H9 (cell line): ENCODE results near the gene DPEP3. TPM values are rescaled to one million over a fixed set of nuclear protein-coding genes. Genes with fewer than 3 reads are reported as not detected.

Experiments
- DNase-seq: peaks from one replicate; pipeline ENCODE4 v3.0.0-alpha.2; 2017
- H2AFZ ChIP-seq: one replicate; pipeline ENCODE4 v1.6.1; 2013; ENCODE audit warnings: mild to moderate bottlenecking, low read length, control low read depth, moderate library complexity
- H2AK5ac ChIP-seq: 2 replicates; pipeline ENCODE4 v1.6.1; 2013; ENCODE audit warnings: low read length, control low read depth, mixed read lengths; ENCODE audit not compliant: insufficient read length
- H2BK120ac ChIP-seq: one replicate; pipeline ENCODE4 v1.6.1; 2013; ENCODE audit warnings: low read depth, mild to moderate bottlenecking, low read length, control low read depth, inconsistent platforms; ENCODE audit not compliant: poor library complexity, severe bottlenecking
- H2BK12ac ChIP-seq: 2 replicates; pipeline ENCODE4 v1.6.1; 2013; ENCODE audit warnings: low read length, control low read depth, mixed read lengths, low read depth; ENCODE audit not compliant: insufficient read length
- H2BK15ac ChIP-seq: 2 replicates; pipeline ENCODE4 v1.6.1; 2013; ENCODE audit warnings: low read depth, low read length, control low read depth
- H2BK20ac ChIP-seq: one replicate; pipeline ENCODE4 v1.6.1; 2013; ENCODE audit warnings: low read depth, mild to moderate bottlenecking, low read length, control low read depth, inconsistent platforms; ENCODE audit not compliant: poor library complexity, severe bottlenecking
- H2BK5ac ChIP-seq: 2 replicates; pipeline ENCODE4 v1.6.1; 2013; ENCODE audit warnings: low read length, control low read depth, mixed read lengths; ENCODE audit not compliant: insufficient read length
- H3K14ac ChIP-seq: 2 replicates; pipeline ENCODE4 v1.6.1; 2013; ENCODE audit warnings: low read length, control low read depth; ENCODE audit not compliant: insufficient read depth
- H3K18ac ChIP-seq: 2 replicates; pipeline ENCODE4 v1.6.1; 2013; ENCODE audit warnings: low read depth, mild to moderate bottlenecking, mixed read lengths, low read length, control low read depth; ENCODE audit not compliant: insufficient read length
- H3K23ac ChIP-seq: 2 replicates; pipeline ENCODE4 v1.6.1; 2013; ENCODE audit warnings: low read length, control low read depth, mixed read lengths, low read depth; ENCODE audit not compliant: insufficient read length
- H3K23me2 ChIP-seq: 2 replicates; pipeline ENCODE4 v1.6.1; 2013; ENCODE audit warnings: low read depth, mild to moderate bottlenecking, mixed read lengths, low read length, control low read depth; ENCODE audit not compliant: insufficient read length, poor library complexity, severe bottlenecking
- H3K27ac ChIP-seq: 2 replicates; pipeline ENCODE4 v1.5.1; 2013; ENCODE audit warnings: low read length, control low read depth, mixed read lengths, low read depth; ENCODE audit not compliant: insufficient read length
- H3K27me3 ChIP-seq: 2 replicates; pipeline ENCODE4 v1.6.1; 2013; ENCODE audit warnings: low read length, control low read depth, inconsistent platforms; ENCODE audit not compliant: insufficient read depth
- H3K4ac ChIP-seq: 2 replicates; pipeline ENCODE4 v1.6.1; 2013; ENCODE audit warnings: low read depth, mild to moderate bottlenecking, control low read depth, inconsistent platforms, low read length, moderate library complexity
- H3K4me1 ChIP-seq: 2 replicates; pipeline ENCODE4 v1.6.1; 2013; ENCODE audit warnings: low read length, control low read depth, inconsistent platforms; ENCODE audit not compliant: insufficient read depth
- H3K4me2 ChIP-seq: 2 replicates; pipeline ENCODE4 v1.6.1; 2013; ENCODE audit warnings: low read length, control low read depth, mixed read lengths; ENCODE audit not compliant: insufficient read length, insufficient read depth
- H3K56ac ChIP-seq: 2 replicates; pipeline ENCODE4 v1.6.1; 2013; ENCODE audit warnings: low read depth, mild to moderate bottlenecking, mixed read lengths, low read length, control low read depth; ENCODE audit not compliant: insufficient read length
- H3K79me1 ChIP-seq: 2 replicates; pipeline ENCODE4 v1.6.1; 2013; ENCODE audit warnings: low read depth, mild to moderate bottlenecking, moderate library complexity, low read length, control low read depth, inconsistent platforms; ENCODE audit not compliant: insufficient read depth, poor library complexity, severe bottlenecking
- H3K79me2 ChIP-seq: 2 replicates; pipeline ENCODE4 v1.6.1; 2013; ENCODE audit warnings: low read length, control low read depth, inconsistent platforms; ENCODE audit not compliant: insufficient read depth
- H3K9ac ChIP-seq: 2 replicates; pipeline ENCODE4 v1.6.1; 2013; ENCODE audit warnings: low read length, control low read depth, mixed read lengths; ENCODE audit not compliant: insufficient read length; ENCODE audit errors: extremely low read depth
- H3K9me3 ChIP-seq: one replicate; pipeline ENCODE4 v1.6.1; 2013; ENCODE audit warnings: low read depth, low read length, inconsistent platforms; ENCODE audit not compliant: control insufficient read depth
- H3T11ph ChIP-seq: one replicate; pipeline ENCODE4 v1.6.1; 2013; ENCODE audit warnings: mild to moderate bottlenecking, low read length, control low read depth, inconsistent platforms
- H4K20me1 ChIP-seq: one replicate; pipeline ENCODE4 v1.6.1; 2013; ENCODE audit not compliant: control insufficient read depth, insufficient read length, insufficient read depth
- H4K5ac ChIP-seq: 2 replicates; pipeline ENCODE4 v1.6.1; 2013; ENCODE audit warnings: low read depth, mild to moderate bottlenecking, mixed read lengths, low read length, control low read depth; ENCODE audit not compliant: insufficient read length
- H4K8ac ChIP-seq: replicated peaks from 2 replicates; pipeline ENCODE4 v1.6.1; 2013; ENCODE audit warnings: low read length, control low read depth, mixed read lengths, low read depth; ENCODE audit not compliant: insufficient read length
- H4K91ac ChIP-seq: 2 replicates; pipeline ENCODE4 v1.6.1; 2013; ENCODE audit warnings: low read depth, mild to moderate bottlenecking, moderate library complexity, mixed read lengths, low read length, control low read depth; ENCODE audit not compliant: insufficient read length
- H3K27ac Mint-ChIP-seq, 3 experiments: 2 replicates in 2 of 3; 3 replicates in 1 of 3; pipeline ENCODE4 v1.8.0; 2020 to 2021; ENCODE audit warnings: mixed read lengths in 3 of 3, mild to moderate bottlenecking in 1 of 3, moderate library complexity in 1 of 3
- H3K27me3 Mint-ChIP-seq: 2 replicates; pipeline ENCODE4 v1.8.0; 2021; ENCODE audit warnings: low read depth, mild to moderate bottlenecking, moderate library complexity, mixed read lengths
- H3K36me3 Mint-ChIP-seq, 3 experiments: 2 replicates in 2 of 3; 3 replicates in 1 of 3; pipeline ENCODE4 v1.8.0; 2020 to 2021; ENCODE audit warnings: low read depth in 3 of 3, mixed read lengths in 3 of 3; ENCODE audit not compliant: insufficient read depth in 1 of 3
- H3K4me1 Mint-ChIP-seq, 2 experiments: 2 replicates each; pipeline ENCODE4 v1.8.0; 2020; ENCODE audit warnings: mixed read lengths in 2 of 2
- H3K4me3 Mint-ChIP-seq, 2 experiments: 2 replicates in 1 of 2; 3 replicates in 1 of 2; pipeline ENCODE4 v1.8.0; 2020 to 2021; ENCODE audit warnings: mild to moderate bottlenecking in 2 of 2, mixed read lengths in 2 of 2, moderate library complexity in 1 of 2
- H3K9me3 Mint-ChIP-seq, 2 experiments: 2 replicates in 1 of 2; 3 replicates in 1 of 2; pipeline ENCODE4 v1.8.0; 2020; ENCODE audit warnings: mild to moderate bottlenecking in 2 of 2, mixed read lengths in 2 of 2, moderate library complexity in 1 of 2
- WGBS: extraction: QIAGEN DNeasy Blood & Tissue Kit; methylation state at CpG from one replicate; pipeline ENCODE4 v1.1.7; 2013; ENCODE audit warnings: missing lambda C conversion rate, low lambda C conversion rate, mixed read lengths; ENCODE audit not compliant: insufficient read length; ENCODE audit errors: extremely low coverage; 5-methylcytosine and 5-hydroxymethylcytosine counted together
- total RNA-seq: library from RNA; stranded (reverse); gene quantifications from 2 replicates; pipeline ENCODE4 v1.2.1, GENCODE V29; 2021
- TF ChIP-seq, protein P1 (sequence below): fragments of 200-600 bp; sonication (generic); conservative IDR thresholded peaks from 3 replicates; pipeline ENCODE4 v1.8.0; 2021; ENCODE audit warnings: antibody characterized with exemption, mild to moderate bottlenecking

DPEP3 gene
- total RNA-seq, 1 experiment from 2014 or later = 0.68 TPM

DNA sequence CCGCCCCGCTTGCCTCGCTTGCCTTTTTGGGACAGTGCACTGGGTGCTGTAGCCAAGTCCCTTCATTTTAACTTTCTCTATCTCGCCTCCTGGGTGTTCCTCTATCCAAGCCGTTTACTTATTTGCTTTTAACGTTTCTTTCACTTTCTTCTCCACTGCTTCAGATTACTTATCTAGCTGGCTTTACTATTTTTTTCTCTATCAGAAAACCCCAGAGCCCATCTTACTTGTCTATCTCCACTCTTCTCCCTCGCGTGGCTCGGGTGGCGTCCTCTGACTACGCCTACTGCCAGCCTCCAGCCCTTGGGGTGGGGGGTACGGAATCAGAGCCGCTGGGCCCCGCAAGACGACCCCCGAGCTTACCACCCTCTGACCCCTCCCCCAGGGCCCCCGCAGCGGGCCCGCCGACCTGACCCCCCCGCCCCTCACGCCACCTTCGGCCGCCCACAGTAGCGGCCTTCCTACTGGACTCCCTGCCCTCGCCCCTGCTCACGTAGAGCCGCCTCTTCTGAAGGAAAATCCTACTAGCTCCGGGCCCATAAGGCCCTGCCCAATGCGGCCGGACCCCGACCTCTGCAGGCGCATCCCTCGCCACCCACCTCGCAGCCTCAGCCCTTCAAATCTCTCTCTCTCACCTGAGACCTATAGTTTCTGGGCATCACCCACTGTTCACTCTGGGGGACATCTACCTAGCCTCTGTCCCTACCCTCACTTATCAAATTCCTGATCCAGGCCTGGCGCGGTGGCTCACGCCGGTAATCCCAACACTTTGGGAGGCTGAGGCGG is 10.9 kb downstream of the DPEP3 start:
- H3K18ac ChIP-seq = no peak overlapping the region
- no peak overlapping the region for H3K9ac ChIP-seq
- no peaks in the 10 kb centered on the region; the same call in 1 of the 2 replicates for H3K79me2 ChIP-seq
- H4K5ac ChIP-seq = no peak overlapping the region
- no peak overlapping the region for H3K4ac ChIP-seq
- H2BK20ac ChIP-seq = no peak overlapping the region
- no peak overlapping the region for H3T11ph ChIP-seq
- Mint-ChIP-seq H3K36me3 (peaks cover 0 to 12% (median 2%) of the 10 kb centered on the region in 3 experiments; a peak in 4 of 7 replicates), H3K27me3 (peaks cover 2% of the 10 kb centered on the region), H3K27ac (peak overlapping the region in 2 of 3 experiments; percentile 22 to 52; a peak in 4 of 7 replicates), H3K4me1 (peaks cover 34 to 38% of the 10 kb centered on the region in 2 experiments), H3K9me3 (no peaks in the 10 kb centered on the region; a peak in 1 of 5 replicates), H3K4me3 (peak overlapping the region; percentile 93 to 95)
- H3K27me3 ChIP-seq = no peaks in the 10 kb centered on the region
- no peak overlapping the region for H3K14ac ChIP-seq
- H2BK12ac ChIP-seq = no peak overlapping the region
- no peak overlapping the region for H2AFZ ChIP-seq
- peak overlapping the region; percentile 22 for H3K4me2 ChIP-seq
- H4K20me1 ChIP-seq = peaks cover 1% of the 10 kb centered on the region
- H3K79me1 ChIP-seq = no peaks in the 10 kb centered on the region
- no peak overlapping the region for H2BK15ac ChIP-seq
- peaks cover 3% of the 10 kb centered on the region for H3K23me2 ChIP-seq
- H3K4me1 ChIP-seq = peaks cover 5% of the 10 kb centered on the region; the same call in 1 of the 2 replicates
- no CpG with 5 or more reads among the region's 40 CpGs for WGBS
- H2AK5ac ChIP-seq = no peak overlapping the region
- H2BK5ac ChIP-seq = no peak overlapping the region
- H4K91ac ChIP-seq = no peak overlapping the region
- TF ChIP-seq, protein P1, sequence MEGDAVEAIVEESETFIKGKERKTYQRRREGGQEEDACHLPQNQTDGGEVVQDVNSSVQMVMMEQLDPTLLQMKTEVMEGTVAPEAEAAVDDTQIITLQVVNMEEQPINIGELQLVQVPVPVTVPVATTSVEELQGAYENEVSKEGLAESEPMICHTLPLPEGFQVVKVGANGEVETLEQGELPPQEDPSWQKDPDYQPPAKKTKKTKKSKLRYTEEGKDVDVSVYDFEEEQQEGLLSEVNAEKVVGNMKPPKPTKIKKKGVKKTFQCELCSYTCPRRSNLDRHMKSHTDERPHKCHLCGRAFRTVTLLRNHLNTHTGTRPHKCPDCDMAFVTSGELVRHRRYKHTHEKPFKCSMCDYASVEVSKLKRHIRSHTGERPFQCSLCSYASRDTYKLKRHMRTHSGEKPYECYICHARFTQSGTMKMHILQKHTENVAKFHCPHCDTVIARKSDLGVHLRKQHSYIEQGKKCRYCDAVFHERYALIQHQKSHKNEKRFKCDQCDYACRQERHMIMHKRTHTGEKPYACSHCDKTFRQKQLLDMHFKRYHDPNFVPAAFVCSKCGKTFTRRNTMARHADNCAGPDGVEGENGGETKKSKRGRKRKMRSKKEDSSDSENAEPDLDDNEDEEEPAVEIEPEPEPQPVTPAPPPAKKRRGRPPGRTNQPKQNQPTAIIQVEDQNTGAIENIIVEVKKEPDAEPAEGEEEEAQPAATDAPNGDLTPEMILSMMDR = no peak
- H3K23ac ChIP-seq = no peak overlapping the region
- no peak overlapping the region for H3K56ac ChIP-seq
- no peak overlapping the region for H2BK120ac ChIP-seq
- H4K8ac ChIP-seq = no peak overlapping the region
- no peaks in the 10 kb centered on the region for H3K9me3 ChIP-seq
- H3K27ac ChIP-seq = no peak overlapping the region
- DNase-seq = peak; percentile 88
